NCI-H1048 (cell line): ENCODE measurements around the gene CCDC93.

Experiments used
- DNase-seq: peaks from one replicate; lab custom pipeline; 2025; lab: John Stamatoyannopoulos, UW

Gene CCDC93, protein sequence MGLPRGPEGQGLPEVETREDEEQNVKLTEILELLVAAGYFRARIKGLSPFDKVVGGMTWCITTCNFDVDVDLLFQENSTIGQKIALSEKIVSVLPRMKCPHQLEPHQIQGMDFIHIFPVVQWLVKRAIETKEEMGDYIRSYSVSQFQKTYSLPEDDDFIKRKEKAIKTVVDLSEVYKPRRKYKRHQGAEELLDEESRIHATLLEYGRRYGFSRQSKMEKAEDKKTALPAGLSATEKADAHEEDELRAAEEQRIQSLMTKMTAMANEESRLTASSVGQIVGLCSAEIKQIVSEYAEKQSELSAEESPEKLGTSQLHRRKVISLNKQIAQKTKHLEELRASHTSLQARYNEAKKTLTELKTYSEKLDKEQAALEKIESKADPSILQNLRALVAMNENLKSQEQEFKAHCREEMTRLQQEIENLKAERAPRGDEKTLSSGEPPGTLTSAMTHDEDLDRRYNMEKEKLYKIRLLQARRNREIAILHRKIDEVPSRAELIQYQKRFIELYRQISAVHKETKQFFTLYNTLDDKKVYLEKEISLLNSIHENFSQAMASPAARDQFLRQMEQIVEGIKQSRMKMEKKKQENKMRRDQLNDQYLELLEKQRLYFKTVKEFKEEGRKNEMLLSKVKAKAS

DNA sequence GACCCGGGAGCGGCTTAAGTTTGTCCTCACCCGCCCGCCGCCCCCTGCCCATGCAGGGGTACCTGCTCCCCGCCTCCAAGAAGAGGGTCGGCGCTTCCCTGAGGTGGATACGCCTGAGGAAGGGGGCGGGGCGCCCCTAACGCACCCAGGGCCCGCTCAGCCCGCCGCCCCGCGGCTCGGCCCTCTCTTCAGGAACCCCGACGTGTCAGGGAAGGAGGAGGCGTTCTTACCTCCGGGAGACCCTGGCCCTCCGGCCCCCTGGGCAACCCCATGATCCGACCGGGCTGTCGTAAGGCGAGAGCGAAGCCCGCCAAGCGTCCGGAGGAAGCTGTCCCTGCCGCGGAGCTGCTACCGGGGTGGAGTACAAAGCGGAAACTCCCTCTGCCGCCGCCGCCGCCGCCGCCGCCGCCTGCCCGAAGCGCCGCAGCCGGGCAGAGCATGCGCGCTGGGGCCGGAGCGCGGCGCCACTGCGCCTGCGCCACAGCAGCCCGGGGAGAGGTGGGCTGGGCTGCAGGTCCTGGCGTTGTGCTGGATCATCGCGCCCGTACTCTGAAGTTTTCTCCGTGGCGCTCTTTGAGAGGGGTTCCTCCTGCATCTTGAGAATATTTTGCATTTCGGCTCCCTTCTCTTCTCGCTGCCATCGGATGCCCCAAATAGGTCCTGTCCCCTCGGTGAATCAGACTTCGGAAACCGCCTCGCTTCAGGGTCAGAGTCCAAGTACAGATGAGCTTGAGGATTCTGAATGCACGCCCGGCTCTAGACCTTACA, at the start of gene CCDC93:
Gene CCDC93 (minus strand): TSS at position 347 of the 768 bp plus-strand sequence. CDS start 75 bp downstream, at position 272.
- DNase-seq, result peak; percentile 37

DNA sequence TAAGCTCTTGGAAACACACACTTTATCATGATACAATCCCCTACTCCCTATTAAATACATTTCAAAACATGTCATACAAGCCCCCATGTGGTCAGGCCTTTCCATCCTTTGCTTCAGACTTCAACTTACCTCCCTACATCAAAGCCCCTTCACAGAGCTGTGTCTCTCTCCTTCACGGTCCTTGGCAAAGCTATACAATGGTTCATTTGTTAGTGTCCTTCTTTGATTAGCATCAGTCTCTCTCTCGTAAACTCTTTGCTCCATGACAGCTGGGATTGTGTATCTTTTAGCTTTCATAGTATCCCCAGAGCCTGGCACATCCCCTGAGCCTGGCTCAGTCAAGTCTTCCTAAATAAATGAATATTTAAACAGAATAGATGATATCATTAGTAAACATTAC, 48.8 kb upstream of the CCDC93 start:
- no peak for DNase-seq

GRCh38 chr2:118062048-118062447, 48.2 kb upstream of the CCDC93 start:
- no peak for DNase-seq

GRCh38 chr2:118061135-118061955, 47.5 kb upstream of the CCDC93 start:
- DNase-seq, result no peak

DNA sequence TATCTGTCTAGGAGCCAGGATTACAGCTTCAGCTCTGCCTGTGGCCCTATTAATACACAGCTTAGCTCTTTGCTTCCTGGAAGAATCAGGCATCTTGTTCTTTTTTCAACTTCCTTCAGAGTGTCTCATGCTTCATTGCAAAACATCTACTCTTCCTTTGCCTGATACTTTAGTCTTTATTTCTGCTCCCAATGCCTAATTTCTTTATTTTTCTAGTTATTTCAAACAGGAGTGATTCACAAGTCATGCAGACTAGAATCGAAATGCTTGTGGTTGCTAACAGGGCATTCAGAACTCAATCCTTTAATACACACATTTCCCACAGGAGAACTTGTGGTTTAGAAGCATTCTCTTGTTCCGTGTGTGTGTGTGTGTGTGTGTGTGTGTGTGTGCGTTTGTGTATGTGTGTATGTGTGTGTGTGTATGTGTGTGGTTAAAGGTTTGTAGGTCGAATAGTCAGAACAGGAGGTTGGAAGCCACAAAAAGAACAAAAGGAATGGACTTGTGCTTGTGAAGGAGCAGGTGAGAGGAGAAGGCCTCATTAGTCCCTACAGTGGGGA, 46.1 kb upstream of the CCDC93 start:
- DNase-seq, result no peak

GRCh38 chr2:118058951-118059350, 45.1 kb upstream of the CCDC93 start:
- DNase-seq, result no peak

- no peak for DNase-seq
Observed at GRCh38 chr2:118056801-118057200, 42.9 kb upstream of the CCDC93 start.

- no peak for DNase-seq
Observed at GRCh38 chr2:118056165-118056534, 42.3 kb upstream of the CCDC93 start.

DNA sequence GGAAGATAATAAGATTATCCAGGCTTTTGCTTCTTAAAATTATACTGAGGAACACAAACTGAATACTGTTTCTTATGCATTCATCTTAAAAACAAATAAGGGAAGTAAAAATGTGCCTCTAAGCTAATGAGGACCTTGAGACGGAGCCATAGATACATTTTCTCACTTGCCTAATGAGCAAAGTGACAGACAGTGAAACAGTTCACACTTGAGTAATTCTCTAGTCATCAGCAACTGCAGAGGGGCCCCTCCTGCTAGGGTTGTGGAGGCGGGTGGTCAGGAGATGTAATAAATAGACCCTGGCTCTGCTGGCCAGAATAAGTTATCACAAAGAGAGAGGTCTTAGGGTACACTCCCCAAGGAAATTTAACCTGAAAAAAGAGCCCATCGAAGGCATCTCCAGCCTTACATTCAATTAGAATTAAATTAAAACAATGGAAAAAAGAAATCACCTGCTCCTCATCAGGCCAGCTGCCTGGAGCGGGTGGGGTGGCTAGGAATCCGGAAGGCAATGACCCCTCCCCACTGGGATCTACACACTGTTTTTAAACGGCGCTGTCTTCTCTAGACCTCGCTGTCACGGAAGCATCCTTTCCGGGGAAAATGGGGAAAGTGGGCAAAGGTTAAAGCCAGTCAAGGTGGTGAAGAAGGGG, 41.8 kb upstream of the CCDC93 start:
- no peak for DNase-seq

DNA sequence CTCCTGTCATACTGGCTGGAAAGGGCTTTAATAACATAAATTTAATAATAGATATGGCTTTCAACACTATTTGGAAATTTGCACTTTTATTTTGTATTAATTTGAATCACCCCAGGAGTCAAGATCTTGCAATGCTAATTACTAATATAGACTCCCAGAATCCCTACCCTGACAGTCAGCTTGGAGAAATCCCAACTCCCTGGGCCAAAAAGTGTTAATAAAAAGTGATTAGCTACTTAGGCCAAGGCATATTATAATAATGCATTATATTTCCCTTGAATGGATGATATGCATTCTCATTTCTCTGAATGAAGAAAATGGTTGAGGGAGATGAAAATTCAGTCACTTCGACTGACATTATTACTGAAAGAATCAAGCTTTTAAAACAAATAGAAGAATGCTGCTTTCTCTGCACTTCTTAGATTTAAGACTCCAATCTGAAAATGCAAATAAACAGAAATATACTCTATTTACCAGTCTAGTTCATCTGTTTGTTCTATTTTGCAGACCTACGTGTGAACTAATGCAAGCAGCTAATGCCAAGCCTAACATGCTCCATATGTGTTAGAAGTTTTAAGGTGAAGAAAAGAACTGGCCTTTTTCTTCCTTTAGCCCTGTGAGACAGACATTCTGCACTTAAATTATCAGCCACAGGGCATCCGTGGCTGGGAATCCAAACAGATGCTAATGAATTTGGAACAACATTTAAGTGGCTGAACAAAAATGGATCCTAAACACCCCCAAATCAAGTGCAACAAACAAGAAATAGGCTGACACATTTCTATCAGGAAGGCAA, 40.5 kb upstream of the CCDC93 start:
- DNase-seq, result no peak

GRCh38 chr2:118053681-118054080, 39.8 kb upstream of the CCDC93 start:
- no peak for DNase-seq

GRCh38 chr2:118052474-118052873, 38.6 kb upstream of the CCDC93 start:
- DNase-seq, result no peak

DNA sequence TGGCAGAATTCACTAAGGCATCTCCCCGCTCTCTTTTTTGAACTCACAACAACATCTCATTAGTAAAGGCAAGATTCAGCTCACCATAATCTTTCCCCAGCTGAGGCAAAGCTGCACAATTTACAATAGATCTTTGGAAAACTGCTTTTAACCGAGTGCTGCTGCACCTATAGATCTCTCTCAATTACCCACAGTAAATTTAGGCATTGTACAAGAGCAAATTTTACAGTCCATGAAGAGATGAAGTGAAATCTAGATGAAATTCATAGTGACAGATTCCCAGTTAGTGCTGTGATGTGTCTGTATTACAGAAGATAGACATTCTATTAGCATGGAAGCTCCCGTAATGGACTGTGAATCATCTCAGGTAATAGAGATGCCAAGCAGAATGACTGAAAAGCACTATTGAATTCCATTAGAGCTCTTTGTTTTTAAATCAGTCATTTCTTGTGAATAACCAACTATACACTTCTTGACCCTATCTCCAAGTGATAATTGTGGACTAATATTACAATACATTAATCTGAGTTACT, 38.0 kb upstream of the CCDC93 start:
- DNase-seq, result no peak

GRCh38 chr2:118050974-118051373, 37.1 kb upstream of the CCDC93 start:
- no peak for DNase-seq

DNA sequence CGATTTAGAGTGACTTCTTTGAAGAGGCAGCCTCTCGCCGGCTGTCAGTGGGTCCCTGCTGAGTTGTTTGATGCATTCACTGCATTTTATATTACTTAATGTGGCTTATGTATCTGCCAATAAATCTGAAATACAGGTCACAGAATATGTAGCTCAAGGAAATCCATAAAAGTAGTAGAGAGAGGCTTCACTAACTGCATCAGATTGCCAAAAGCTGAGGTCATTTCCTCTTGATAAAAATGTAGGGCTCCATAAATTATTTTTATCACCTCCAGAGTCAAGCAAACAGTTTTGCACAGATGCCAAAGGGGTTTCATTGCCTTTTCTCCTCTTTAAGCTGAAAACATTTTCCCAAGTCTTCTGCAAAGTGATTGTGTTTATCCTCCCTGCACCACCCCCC, 36.5 kb upstream of the CCDC93 start:
- no peak for DNase-seq

DNA sequence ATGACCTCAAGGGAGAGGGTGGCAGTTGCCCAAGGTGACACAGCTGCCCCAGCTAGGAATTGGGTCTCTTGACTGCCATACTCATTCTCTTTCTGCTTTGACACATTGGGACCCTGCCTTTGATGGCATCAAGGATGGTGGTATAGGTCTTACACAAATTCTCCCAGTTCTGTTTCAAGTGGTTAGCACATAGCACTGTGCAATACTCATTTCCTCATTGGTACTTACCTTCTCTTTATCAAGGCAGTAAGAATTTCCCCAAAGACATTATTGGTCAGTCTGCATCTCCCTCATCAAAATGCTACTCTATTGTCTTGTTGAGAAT, 35.9 kb upstream of the CCDC93 start:
- DNase-seq, result no peak

DNA sequence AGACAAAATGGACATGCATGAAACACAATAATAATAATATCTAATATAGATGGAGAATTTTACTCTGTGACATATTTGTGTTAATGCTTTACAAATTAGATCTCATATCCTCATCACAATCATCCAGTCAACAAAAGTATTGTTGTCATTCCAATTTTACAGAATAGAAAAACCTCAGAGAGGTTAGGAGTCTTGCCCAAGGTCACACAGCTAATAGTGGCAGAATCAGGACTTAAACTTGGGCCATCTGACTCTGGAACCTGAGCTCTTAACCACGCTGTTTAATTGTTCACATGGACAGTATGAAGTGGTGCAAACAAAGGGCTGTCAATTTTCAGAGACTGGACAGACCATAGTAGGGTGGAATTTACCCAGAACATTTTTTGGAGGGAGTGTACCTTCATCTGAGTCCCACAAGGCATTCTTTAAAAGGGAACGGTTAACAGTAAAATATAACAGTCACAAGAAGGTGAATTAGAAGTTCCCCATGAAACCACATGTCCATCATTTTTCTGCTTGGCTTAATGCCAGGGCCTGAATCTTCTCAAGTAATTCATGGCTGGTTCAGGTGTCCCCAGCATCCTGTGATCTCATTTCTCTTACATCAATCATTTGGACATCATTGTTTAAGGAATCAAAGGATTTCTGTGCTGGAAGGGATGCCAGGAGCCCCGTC, 35.4 kb upstream of the CCDC93 start:
- no peak for DNase-seq

- DNase-seq, result no peak
Observed at GRCh38 chr2:118048401-118048800, 34.5 kb upstream of the CCDC93 start.

DNA sequence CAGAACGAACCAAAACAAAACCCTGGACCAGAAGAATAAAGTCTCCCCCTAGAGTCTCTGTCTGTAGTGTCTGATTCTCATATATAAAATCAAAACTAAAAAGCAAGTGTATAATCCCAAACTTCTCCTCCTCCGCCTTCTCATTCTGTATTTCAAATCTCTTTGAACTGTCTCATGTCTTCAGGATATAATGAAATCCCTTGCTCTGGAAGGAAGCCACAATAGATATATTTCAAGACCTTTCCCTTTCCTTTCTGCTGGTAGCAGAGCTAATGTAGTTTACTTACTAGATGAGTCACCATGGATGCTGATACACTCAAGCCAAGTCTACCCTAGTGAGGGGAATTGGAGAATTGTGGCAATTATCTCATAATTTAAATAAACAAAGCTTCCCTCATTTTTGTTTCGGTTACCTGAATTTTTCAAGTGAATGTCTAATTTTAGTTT, 33.5 kb upstream of the CCDC93 start:
- no peak for DNase-seq
